ENCODE data around the gene KDM4B. TPM values are rescaled to one million over a fixed set of nuclear protein-coding genes. Genes with fewer than 3 reads are reported as not detected.

The KDM4B gene
- total RNA-seq, 1 donor from 2014 or later, result 12.3 TPM

- no peak for DNase-seq (ENCODE audit: low read depth in 2 of 2)
Measured at GRCh38 chr19:5132698-5133651, 164.1 kb downstream of the KDM4B start.

DNA sequence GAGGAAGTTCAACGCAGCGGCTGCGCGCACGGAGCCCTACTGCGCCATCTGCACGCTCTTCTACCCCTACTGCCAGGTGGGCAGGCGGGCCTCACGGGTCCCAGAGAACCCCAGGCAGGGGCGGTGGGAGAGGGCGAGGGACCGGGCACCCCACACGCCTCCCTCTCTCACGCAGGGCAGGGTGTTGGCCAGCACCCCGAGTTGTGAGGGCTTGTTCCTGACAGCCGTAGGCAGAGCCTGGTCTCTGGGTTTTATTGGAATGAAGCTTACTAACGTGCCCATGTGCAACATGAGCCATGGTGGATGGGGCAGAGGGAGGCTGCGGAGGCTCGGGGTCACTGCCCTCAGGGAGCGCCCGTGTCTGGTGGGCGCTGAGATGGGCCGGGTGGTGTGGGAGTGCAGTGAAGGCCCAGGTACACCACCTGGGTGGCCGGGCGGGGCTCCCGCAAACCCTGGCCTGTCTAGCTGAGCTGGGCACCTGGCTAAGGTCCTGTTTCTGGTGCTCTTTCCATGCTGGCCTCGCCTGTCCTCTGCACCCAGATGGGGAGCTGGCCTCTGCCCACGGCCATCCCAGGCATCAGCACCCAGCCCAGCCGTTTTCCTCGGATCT is 165.2 kb downstream of the KDM4B start:
- DNase-seq (ENCODE audit: low read depth in 2 of 2), result no peak

DNA sequence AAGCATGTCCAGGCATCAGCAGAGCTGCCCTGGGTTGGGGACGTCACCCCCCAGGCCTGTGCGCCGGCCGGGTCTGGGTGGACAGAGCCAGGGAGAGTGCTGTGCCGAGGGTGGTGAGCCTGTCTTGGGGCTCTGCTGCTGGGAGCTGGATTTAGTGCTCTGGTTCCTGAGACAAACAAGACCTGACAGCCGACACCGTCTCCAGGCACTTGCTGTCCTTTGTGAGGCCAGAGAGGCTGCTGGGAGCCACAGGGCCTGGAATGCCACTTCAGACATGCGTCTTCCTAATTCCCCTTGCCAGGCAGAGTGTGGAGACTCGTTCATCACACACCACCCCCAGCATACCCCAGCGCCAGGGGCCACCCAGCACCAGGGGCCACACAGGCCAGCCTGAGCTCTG is 165.8 kb downstream of the KDM4B start:
- no peak for DNase-seq (ENCODE audit: low read depth in 2 of 2)

GRCh38 chr19:5136073-5136855 is 167.4 kb downstream of the KDM4B start:
- DNase-seq (ENCODE audit: low read depth in 2 of 2), result no peak

- no peak for DNase-seq (ENCODE audit: low read depth in 2 of 2)
Measured at GRCh38 chr19:5137114-5137513, 168.2 kb downstream of the KDM4B start.

DNA sequence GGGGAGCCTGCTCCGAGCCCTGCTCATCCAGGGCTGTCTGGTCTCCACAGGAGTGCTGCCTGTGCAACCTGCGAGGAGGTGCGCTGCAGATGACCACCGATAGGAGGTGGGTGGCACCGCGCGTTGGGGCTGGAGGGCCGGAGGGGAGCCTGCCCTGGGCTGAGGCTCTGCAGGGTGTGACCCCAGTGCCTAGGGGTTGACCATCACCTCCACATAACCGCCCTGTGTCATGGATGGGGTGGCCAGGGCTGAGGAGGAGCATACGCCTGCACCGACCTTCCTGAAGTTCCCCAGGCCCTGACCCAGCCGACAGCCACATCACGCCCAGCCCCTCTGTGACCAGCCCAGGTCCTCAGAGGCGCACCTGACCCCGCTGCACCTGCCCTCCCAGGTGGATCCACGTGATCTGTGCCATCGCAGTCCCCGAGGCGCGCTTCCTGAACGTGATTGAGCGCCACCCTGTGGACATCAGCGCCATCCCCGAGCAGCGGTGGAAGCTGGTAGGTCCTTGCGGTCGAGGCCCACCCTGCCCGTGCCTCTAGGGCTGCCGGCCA is 168.7 kb downstream of the KDM4B start:
- peak in 1 of 2 donors; percentile 24 for DNase-seq (ENCODE audit: low read depth in 2 of 2)

DNA sequence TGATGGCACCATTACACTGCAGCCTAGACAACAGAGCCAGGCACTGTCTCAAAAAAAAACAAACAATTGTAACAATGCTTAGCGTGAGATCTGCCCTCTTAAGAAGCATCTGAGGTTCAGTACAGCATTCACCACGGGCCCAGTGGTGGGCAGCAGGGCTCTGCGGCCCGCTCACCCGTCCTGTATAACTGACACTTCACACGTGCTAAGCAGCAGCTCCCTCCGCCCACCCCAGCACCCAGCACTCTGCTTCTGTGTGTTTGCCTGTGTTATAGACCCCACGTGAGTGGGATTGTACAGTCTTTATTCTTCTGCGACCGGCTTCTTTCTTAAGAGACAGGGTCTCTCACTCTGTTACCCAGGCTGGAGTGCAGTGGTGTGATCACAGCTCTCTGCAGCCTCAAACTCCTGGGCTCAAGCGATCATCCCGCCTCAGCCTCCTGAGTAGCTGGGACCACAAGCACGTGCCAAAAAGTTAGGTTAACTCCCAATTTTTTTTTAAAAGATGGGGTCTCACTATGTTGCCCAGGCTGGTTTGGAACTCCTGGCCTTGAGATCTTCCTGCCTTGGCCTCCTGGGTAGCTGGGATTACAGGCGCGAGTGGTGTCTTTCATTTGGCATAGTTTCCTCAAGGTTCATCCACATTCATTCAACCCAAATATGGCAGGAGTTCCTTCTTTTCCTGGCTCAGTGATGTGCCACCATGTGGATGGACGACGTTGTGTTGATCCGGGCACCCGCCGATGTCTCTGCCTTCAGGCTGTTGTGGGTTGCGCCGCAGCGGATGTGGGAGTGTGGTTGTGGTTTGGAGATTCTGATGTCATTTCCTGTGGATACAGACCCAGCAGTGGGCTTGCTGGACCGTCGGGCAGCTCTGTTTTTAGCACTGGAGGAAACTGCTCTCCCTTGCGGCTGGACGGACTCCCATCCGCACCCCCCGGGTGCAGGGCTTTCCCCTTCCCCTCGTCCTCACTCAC is 170.0 kb downstream of the KDM4B start:
- peak; percentile 62 to 88 for DNase-seq (ENCODE audit: low read depth in 2 of 2)

DNA sequence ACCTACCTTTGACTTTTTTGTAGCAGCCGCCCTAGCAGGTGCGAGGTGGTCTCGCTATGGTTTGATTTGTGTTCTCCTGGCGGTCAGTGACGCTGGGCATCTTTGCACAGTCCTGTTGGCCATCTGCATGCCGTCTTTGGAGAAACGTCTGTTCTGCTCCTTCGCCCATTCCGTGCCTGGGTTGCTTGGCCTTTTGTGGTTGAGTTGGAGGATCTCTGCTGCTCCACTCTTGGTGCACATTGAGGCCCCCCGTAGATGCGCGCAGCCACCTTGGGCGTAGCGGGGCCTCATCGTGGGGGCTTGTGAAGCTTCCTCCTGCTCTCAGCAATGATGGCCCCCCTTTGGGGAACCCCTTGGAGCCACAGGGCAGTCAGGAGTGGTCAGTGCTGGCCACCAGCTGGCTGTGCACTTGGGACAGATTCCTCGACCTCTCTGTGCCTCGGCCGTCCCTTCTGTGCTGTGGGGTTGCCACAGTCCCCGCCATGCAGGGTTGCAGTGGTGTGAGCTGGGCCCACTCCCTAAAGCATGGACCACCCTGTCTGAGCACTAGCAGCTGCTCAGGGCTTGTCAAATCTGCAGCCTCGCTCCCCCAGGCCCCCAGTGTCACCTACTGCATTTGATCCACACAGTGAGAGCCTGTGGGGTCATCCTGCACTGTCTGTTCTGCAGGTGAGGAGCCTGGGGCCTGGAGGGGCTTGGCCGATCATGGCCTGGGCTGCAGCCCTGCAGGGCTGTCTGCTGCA is 170.8 kb downstream of the KDM4B start:
- no peak for DNase-seq (ENCODE audit: low read depth in 2 of 2)

DNA sequence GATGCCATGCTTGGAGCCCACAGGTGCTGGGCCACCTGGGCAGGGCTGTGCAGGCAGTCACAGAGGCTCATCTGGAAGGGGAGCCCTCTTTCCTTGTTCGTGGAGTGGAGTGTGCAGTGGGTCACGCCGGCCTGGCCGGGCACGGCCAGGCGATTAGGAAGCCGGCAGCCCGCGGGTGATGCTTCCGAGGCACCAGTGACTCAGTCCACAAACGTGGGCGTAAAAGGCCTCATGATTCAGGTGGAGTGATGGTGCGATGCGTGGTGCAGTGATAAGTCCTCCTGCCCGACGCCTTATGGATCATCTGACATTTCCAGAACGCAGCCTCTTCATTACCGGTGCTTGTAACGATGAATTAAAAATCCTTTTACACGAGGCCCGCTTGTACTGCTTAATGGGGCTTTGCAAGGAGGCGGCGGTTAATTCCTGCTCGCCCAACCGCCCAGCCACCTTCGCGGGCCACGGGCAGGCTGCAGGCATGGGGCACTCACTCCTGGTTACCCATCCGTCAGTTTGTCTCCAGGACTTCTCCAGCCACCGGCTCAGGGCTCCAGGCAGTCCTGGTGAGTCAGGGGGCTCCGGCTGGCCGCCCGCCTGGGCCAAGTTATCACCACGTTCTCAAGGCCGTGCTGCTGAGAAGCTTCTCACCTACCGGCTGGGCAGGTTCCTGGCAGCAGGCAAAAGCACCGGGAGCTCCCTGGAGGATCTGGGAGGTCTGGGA is 172.4 kb downstream of the KDM4B start:
- DNase-seq (ENCODE audit: low read depth in 2 of 2), result no peak

DNA sequence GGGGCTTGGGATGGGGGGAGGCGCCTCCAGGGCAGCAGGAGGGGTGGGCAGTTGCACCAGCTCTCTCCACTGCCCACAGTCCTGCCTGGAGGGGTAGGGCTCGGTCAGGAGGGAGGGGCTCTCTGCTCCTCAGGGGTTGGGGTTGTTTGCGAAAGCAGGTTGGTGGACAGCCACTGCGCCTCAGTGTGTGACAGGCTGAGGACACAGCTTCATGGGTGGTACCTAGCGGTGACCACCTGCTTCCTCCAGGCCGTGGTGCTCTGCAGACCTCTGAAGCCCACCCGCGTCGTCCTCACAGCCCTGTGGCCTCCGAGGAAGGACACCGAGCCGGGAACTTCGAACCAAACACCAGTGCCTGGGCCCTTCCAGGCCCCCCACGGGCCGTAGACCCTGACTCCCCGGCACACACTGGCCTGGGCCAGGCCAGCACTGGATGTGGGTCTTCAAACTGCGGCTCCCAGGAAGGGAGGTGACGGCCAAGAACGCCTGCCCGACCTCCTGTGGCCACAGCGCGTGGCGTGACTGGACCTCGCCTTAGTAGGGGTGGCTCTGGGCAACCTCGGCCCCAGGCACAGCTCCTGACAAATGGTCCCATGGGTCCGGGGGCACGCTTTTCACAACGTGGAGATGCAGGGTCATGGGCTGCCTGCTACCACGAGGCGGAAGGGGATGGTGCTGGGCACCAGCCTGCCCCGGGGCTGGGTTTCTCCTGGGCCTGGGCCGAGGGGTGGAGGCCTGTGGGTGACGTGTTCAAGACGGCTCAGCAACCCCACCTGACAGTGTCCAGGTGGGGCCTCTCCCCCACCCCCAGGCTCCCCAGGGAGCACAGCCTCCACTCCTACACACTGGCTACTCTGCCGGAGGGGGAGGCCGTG is 173.2 kb downstream of the KDM4B start:
- no peak for DNase-seq (ENCODE audit: low read depth in 2 of 2)

GRCh38 chr19:5142725-5143097 is 173.8 kb downstream of the KDM4B start:
- no peak for DNase-seq (ENCODE audit: low read depth in 2 of 2)

- no peak for DNase-seq (ENCODE audit: low read depth in 2 of 2)
Measured at GRCh38 chr19:5143471-5144411, 174.8 kb downstream of the KDM4B start.

GRCh38 chr19:5144545-5145179 is 175.7 kb downstream of the KDM4B start:
- no peak for DNase-seq (ENCODE audit: low read depth in 2 of 2)

DNA sequence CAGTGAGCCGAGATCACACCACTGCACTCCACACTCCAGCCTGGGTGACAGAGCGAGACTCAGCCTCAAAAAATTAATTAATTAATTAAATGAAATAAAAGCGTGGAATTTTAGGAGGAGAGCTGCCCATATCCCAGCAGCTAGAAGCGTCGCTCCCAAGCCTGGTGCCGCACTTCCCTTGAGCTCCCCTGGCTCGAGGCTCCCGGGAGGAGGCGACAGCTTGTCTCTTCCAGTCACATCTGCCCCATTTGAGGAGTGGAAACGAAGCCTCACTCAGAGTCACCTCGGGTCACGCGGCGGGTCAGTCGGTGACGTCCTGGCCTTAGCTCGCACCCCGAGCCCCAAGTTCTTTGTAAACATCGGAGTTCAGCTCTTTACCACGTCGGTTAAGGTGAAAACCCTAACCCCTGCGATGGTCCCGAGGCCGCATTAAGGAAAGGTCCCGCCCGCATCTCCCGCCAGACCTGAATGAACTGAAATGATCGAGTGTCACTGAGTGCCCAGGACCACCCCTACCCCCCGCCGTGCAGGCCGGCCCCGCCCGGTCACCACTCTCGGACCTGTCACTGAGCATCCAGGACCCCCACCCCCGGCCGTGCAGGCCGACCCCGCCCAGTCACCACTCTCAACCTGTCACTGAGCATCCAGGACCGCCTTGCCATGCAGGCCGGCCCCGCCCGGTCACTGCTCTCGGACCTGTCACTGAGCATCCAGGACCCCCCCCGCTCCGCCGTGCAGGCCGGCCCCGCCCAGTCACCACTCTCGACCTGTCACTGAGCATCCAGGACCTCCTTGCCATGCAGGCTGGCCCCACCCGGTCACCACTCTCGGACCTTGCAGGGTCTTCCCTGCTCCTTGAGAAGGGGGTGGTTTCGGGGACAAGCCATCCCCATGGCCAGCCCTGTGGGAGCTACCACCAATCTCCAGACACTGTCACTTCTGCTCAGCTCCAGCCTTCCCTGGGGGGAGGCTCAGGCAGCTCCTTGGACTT is 176.9 kb downstream of the KDM4B start:
- DNase-seq (ENCODE audit: low read depth in 2 of 2), result no peak

All from lung microvascular endothelial cell (primary cell).